Mucosa of stomach (tissue), 1 donor: ENCODE measurements around the gene ELP2.

Source experiments
- H3K27me3 ChIP-seq: one replicate; pipeline ENCODE4 v1.7.0; 2013; ENCODE audit warnings: mild to moderate bottlenecking, low read length; ENCODE audit not compliant: control insufficient read depth, insufficient read depth
- H3K36me3 ChIP-seq: one replicate; pipeline ENCODE4 v1.7.0; 2013; ENCODE audit warnings: low read length; ENCODE audit not compliant: control insufficient read depth, insufficient read depth
- H3K4me1 ChIP-seq: one replicate; pipeline ENCODE4 v1.7.0; 2013; ENCODE audit warnings: mild to moderate bottlenecking, low read length; ENCODE audit not compliant: control insufficient read depth, insufficient read depth
- H3K4me3 ChIP-seq: one replicate; pipeline ENCODE4 v1.7.0; 2013; ENCODE audit warnings: low read length
- H3K9ac ChIP-seq: one replicate; pipeline ENCODE4 v1.7.0; 2013; ENCODE audit warnings: mild to moderate bottlenecking, low read length, moderate library complexity
- H3K9me3 ChIP-seq: one replicate; pipeline ENCODE4 v1.7.0; 2013; ENCODE audit warnings: mild to moderate bottlenecking, low read length, moderate library complexity; ENCODE audit not compliant: control insufficient read depth
- donor health status: Pancreatic carcinoma.

Gene ELP2

DNA sequence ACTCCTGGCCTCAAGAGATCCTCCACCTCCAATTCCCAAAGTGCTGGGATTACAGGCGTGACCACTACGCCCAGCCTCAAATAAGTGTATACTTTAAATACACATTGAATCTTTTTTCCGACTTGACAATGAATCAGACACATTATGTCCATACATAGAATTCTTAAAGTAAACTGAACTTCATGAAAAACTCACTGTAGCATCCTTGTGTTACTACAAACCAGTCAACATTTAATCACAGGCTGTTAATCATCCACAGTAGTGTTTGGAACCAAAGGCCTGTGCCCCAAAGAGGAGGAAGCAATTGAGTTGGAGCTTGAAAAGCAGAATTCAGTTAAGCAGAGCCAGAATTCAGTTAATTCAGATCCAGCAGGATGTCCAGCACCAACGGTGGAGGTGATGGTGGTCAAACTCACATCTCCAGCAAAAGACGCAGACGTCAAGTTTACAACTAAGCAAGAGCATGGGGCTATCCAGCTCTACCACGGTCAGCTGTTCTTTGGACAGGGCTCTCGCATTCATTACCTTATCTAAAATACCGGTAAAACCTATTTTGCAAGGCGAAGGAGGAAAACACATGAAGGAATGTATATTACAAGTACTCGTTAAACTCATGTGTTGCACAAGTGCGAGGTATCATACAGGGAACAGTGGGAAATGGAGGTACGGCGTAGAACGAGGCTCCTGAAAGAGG is 1.7 kb upstream of the ELP2 start:
- Histone ChIP-seq H3K9ac (no peak overlapping the region), H3K4me1 (peaks cover 7% of the 10 kb centered on the region)

DNA sequence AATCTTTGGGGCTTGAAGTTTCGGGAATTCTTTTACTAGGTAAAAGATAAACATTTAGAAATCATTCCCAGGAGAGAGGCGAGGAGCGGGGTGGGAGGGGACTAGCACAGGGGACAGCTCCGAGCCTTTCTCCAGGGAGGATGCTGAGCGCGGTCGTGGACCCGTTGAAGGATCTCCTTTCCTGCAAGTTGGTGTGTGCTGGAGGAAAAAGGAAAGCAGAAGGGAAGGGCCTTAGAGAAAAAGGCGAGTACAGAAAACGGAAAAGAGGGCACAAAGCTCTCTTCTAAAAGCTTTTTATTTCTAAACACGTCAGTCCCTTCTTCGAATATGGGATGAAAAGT is 1.2 kb upstream of the ELP2 start:
- peaks cover 7% of the 10 kb centered on the region for H3K4me1 ChIP-seq
- H3K4me3 ChIP-seq: peak overlapping the region; percentile 89
- H3K9ac ChIP-seq: peak overlapping the region; percentile 95
- H3K27me3 ChIP-seq: no peaks in the 10 kb centered on the region
- no peaks in the 10 kb centered on the region for H3K36me3 ChIP-seq
- H3K9me3 ChIP-seq: no peaks in the 10 kb centered on the region

More for the DNA sequence above, 1.7 kb upstream of the ELP2 start:
- no peaks in the 10 kb centered on the region for H3K36me3 ChIP-seq
- peak overlapping the region; percentile 89 for H3K4me3 ChIP-seq
- H3K27me3 ChIP-seq: no peaks in the 10 kb centered on the region
- H3K9me3 ChIP-seq: no peaks in the 10 kb centered on the region

- Histone ChIP-seq H3K9ac (peak overlapping the region; percentile 95), H3K9me3 (no peaks in the 10 kb centered on the region), H3K36me3 (no peaks in the 10 kb centered on the region), H3K4me3 (peak overlapping the region; percentile 89), H3K4me1 (peaks cover 7% of the 10 kb centered on the region), H3K27me3 (no peaks in the 10 kb centered on the region)
These were observed 796 bp upstream of the ELP2 start for GRCh38 chr18:36128907-36129299.

DNA sequence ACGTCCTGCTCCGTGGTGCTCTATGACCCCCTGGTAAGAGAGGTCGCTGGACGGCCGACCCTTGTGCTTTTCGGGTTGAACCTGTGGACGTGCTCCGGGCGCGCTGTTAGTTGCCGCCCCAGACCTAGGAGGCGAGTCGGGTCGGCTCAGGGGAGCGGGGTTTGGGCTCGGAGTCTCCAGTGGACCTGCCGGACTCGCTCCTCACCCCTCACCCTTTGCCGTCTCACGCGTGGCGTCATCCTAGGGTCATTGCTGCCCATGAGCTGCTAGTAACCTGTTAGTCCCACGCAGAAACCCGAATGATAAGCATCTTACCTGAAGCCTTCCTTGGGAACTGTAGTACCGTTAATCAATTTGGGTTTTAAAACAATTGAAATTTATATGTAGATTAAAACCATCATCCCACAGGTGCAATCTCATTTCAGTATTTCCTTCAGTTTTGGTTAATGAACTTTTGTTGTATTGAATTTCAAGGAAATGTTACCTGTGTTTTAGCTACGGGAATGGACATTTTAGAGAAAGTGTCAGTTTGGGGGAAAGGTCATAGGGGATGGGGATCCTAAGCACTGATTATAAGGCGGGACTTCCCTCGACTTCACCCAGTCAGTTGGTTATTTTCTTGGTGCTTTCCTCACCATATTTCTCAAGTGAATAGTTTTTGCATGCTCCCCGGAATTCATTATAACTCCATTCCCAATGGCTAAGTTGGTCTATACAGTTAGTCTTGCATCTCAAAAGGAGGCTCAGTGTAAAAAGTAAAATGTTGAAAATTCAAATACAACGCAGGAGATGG is 536 bp downstream of the ELP2 start:
- peaks cover 7% of the 10 kb centered on the region for H3K4me1 ChIP-seq
- no peaks in the 10 kb centered on the region for H3K36me3 ChIP-seq

GRCh38 chr18:36130883-36131653 is 1.4 kb downstream of the ELP2 start:
- H3K9me3 ChIP-seq: no peaks in the 10 kb centered on the region
- H3K27me3 ChIP-seq: no peaks in the 10 kb centered on the region
- no peaks in the 10 kb centered on the region for H3K36me3 ChIP-seq
- H3K4me3 ChIP-seq: no peak overlapping the region
- no peak overlapping the region for H3K9ac ChIP-seq
- H3K4me1 ChIP-seq: peaks cover 7% of the 10 kb centered on the region

More for the DNA sequence above, 536 bp downstream of the ELP2 start:
- H3K4me3 ChIP-seq: peak overlapping the region; percentile 89
- peak overlapping the region; percentile 95 for H3K9ac ChIP-seq
- no peaks in the 10 kb centered on the region for H3K9me3 ChIP-seq
- no peaks in the 10 kb centered on the region for H3K27me3 ChIP-seq

DNA sequence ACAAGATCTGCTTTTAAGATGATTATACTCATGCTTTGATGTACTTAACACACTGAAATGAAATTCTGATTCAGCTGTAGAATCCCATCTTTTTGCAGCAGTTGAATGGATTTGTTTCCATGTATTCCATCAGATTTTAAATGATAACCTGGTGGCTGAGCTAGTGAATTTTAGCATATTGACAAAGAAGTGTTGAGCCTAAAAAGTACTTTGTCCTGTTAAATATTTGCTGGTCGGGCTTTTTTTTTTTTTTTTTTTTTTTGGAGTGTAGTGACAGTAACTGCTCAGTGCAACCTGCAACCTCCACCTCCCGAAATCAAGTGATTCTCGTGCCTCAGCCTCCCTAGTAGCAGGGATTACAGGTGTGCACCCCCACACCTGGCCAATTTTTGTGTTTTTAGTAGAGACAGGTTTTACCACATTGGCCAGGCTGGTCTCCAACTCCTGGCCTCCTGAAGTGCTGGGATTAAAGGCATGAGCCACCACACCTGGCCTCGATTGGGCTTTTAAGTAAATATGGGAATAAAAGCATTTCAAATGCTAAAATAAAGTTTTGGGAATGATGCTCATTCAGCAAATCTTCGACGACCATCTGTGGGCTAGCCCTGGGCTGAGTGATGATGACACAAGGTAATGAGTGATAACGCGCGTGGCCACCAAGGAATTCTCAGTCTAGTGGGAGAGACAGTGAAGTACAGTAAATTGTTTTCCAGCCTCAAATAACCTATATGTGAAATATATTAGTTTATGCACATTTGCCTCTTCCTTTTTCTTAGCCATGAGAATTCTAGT is 2.2 kb downstream of the ELP2 start:
- H3K36me3 ChIP-seq: no peaks in the 10 kb centered on the region
- no peaks in the 10 kb centered on the region for H3K9me3 ChIP-seq
- H3K9ac ChIP-seq: no peak overlapping the region
- H3K4me1 ChIP-seq: peaks cover 7% of the 10 kb centered on the region
- no peak overlapping the region for H3K4me3 ChIP-seq
- H3K27me3 ChIP-seq: no peaks in the 10 kb centered on the region

DNA sequence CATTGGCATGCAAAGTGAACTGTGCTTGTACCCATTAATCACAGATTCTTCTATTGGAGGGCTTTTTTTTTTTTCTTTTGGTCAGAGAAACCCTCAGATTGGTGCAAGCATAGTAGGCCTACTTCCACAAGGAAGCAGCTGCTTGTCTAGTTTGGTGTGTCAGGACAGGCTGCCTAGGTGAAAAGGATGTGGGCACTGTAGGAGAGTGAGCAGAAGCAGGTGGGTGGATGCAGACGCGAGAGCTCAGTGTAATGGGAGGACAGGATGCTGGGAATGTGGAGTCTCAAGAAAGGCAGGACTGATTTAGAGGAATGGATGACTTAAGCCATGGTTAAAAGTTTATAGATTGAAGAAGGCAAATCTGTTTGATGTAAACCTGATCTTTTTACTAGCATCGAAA is 3.1 kb downstream of the ELP2 start:
- H3K4me1 ChIP-seq: peaks cover 7% of the 10 kb centered on the region
- no peaks in the 10 kb centered on the region for H3K36me3 ChIP-seq

GRCh38 chr18:36135264-36135663 is 5.6 kb downstream of the ELP2 start:
- Histone ChIP-seq H3K27me3 (no peaks in the 10 kb centered on the region), H3K9me3 (no peaks in the 10 kb centered on the region), H3K4me1 (peaks cover 7% of the 10 kb centered on the region), H3K4me3 (no peak overlapping the region), H3K9ac (no peak overlapping the region), H3K36me3 (no peaks in the 10 kb centered on the region)

More for the DNA sequence above, 3.1 kb downstream of the ELP2 start:
- H3K27me3 ChIP-seq: no peaks in the 10 kb centered on the region
- H3K4me3 ChIP-seq: no peak overlapping the region
- no peaks in the 10 kb centered on the region for H3K9me3 ChIP-seq
- H3K9ac ChIP-seq: no peak overlapping the region

- Histone ChIP-seq H3K4me3 (no peak overlapping the region), H3K36me3 (no peaks in the 10 kb centered on the region)
These were observed 9.5 kb downstream of the ELP2 start for GRCh38 chr18:36139245-36139644.

GRCh38 chr18:36141576-36141975 is 11.9 kb downstream of the ELP2 start:
- no peaks in the 10 kb centered on the region for H3K4me1 ChIP-seq
- H3K9ac ChIP-seq: no peak overlapping the region
- H3K27me3 ChIP-seq: no peaks in the 10 kb centered on the region
- no peaks in the 10 kb centered on the region for H3K9me3 ChIP-seq
- no peak overlapping the region for H3K4me3 ChIP-seq
- no peaks in the 10 kb centered on the region for H3K36me3 ChIP-seq

More at GRCh38 chr18:36139245-36139644, 9.5 kb downstream of the ELP2 start:
- H3K27me3 ChIP-seq: no peaks in the 10 kb centered on the region
- H3K9me3 ChIP-seq: no peaks in the 10 kb centered on the region
- H3K4me1 ChIP-seq: no peaks in the 10 kb centered on the region
- no peak overlapping the region for H3K9ac ChIP-seq

- Histone ChIP-seq H3K4me3 (no peak overlapping the region), H3K36me3 (no peaks in the 10 kb centered on the region), H3K9me3 (no peaks in the 10 kb centered on the region), H3K4me1 (no peaks in the 10 kb centered on the region), H3K27me3 (no peaks in the 10 kb centered on the region), H3K9ac (no peak overlapping the region)
These were observed 13.1 kb downstream of the ELP2 start for GRCh38 chr18:36142751-36143150.
